A673 (cell line): Measurements from ENCODE around the gene SPTLC3.

ENCODE experiments used
- CTCF ChIP-seq: fragments of 300-800, 200-600 bp; sonication (generic); conservative IDR thresholded peaks from 2 replicates; pipeline ENCODE4 v1.5.1; 2017; ENCODE audit warnings: low read depth, mild to moderate bottlenecking, antibody characterized with exemption, low read length, moderate library complexity, mixed read lengths
- EZH2 ChIP-seq: fragments of 200-600 bp; sonication (generic); IDR thresholded peaks from 2 replicates; pipeline ENCODE4 v1.6.1; 2017; ENCODE audit warnings: borderline replicate concordance, low read depth, mild to moderate bottlenecking, mixed read lengths, antibody characterized with exemption, low read length; ENCODE audit not compliant: poor library complexity, severe bottlenecking

- TF ChIP-seq CTCF (no peak), EZH2 (no peak)
Observed at GRCh38 chr20:13092111-13092510, 83.3 kb downstream of the SPTLC3 start.
